Subcutaneous adipose tissue (tissue), 4 donors: ENCODE measurements around the gene STPG1. TPM values are rescaled to one million over a fixed set of nuclear protein-coding genes. Genes with fewer than 3 reads are reported as not detected.

Source experiments
- total RNA-seq, 4 donors: library from RNA; depleted of rRNA; stranded (reverse); fragments of >200 nt; gene quantifications; one replicate each; pipeline ENCODE4 v1.1.0, GENCODE V29; 2016
- TF ChIP-seq, protein P1 (sequence below): fragments of 450-650 bp; IDR thresholded peaks from one replicate; pipeline ENCODE4 v1.5.1; 2016; ENCODE audit warnings: low read depth, mild to moderate bottlenecking, control low read depth, antibody characterized with exemption, moderate library complexity

The STPG1 gene
- total RNA-seq, 4 donors from 2014 or later: 1.5 to 5.5 (median 3.1) TPM

DNA sequence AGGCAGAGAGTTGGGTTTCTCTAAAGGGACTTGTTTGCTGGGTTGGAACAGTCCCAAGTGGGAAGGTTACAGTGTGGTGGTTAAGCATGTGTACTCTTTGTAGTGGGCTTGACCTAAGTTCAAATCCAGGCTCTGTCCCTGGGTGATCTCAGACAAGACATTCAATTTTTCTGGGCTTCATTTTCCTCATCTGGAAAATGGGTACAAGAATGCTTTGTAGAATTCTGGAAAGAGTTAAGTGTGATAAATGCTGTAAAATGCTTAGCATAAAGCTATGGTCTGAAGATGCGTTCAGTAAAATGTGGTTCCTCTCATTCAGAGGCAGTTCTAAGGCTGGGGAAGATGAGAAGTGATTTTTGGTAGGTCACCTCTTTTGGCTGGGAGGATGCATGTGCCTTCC, 93.6 kb downstream of the STPG1 start:
- TF ChIP-seq, protein P1, sequence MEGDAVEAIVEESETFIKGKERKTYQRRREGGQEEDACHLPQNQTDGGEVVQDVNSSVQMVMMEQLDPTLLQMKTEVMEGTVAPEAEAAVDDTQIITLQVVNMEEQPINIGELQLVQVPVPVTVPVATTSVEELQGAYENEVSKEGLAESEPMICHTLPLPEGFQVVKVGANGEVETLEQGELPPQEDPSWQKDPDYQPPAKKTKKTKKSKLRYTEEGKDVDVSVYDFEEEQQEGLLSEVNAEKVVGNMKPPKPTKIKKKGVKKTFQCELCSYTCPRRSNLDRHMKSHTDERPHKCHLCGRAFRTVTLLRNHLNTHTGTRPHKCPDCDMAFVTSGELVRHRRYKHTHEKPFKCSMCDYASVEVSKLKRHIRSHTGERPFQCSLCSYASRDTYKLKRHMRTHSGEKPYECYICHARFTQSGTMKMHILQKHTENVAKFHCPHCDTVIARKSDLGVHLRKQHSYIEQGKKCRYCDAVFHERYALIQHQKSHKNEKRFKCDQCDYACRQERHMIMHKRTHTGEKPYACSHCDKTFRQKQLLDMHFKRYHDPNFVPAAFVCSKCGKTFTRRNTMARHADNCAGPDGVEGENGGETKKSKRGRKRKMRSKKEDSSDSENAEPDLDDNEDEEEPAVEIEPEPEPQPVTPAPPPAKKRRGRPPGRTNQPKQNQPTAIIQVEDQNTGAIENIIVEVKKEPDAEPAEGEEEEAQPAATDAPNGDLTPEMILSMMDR: no peak

- TF ChIP-seq, protein P1: no peak
Measured at GRCh38 chr1:24319312-24319863, 94.2 kb downstream of the STPG1 start, which contains the start of gene GRHL3. TSS of gene GRHL3 (plus strand) at chr1:24319357. CDS start at chr1:24319552, 195 bp downstream.

DNA sequence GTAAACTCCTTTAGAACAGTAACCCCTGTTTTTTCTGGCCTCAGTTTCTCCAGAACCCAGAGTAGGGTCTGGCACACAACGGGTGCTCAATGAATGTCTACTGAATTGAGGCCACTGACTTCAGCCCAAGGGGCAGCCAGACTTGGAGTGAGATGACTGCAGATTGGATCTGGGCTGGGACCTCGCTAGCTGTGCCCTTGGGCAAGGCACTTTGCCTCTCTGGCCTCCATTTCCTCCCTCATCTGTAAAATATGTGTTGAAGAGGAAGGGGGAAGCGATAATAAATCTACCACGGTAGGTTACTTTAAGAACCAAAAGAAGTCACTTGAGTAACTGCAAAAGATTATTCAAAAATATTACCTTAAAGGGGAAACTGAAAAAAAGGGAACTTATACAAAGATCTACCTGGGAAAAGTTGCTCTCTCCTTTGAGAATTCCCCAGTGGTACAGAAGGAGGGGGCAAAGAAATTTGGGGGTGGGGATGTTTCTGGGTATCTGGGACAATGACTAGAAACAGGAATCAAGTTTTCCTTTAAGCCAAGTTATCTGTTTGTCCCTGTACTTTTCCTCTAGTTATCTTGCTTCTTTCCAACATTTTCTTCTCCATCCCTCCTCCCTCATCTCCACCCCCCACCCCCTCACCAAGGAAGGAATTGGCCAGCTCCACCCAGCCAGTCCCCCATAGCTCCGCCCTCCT, 94.8 kb downstream of the STPG1 start:
- TF ChIP-seq, protein P1: no peak

- TF ChIP-seq, protein P1: no peak
Measured at GRCh38 chr1:24317956-24318614, 95.5 kb downstream of the STPG1 start.

DNA sequence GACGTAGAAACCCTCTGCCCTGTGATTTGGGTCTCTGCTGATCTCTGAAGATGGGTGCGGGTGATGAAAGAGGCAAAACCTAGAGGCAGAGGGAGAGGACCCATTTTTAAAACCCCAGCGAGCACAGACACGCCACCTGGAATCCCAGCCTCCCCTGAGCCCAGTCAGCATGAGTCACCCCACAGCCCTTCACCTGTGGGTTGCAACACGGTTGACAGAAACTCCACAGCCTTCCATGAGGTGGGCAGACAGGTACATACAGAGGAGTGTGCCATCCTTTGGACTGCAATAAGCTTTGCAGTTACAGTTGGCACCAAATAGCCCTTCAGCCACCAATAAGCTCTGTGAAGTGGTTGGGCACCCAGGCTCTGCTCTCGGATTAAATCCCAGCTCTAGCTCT, 96.5 kb downstream of the STPG1 start:
- TF ChIP-seq, protein P1: no peak

DNA sequence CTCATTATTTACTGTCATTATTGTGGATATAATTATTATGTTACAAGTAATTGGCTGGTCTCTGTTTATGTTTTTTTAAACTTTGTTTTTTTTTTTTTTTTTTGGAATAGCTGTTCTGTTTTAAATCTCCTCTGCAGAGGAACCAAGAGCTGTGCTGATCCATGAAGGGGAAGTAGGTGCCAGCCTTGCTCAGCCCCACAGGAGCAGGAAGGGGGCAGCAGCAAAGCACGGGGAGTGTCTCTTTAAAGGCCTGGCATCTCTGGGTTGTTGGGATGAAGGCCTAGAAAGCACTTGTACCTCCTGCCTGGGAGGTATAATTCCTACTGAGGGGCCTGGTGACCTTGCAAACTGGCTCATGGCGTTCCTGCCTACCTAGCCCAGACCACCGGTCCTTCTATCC, 96.9 kb downstream of the STPG1 start:
- TF ChIP-seq, protein P1: no peak

DNA sequence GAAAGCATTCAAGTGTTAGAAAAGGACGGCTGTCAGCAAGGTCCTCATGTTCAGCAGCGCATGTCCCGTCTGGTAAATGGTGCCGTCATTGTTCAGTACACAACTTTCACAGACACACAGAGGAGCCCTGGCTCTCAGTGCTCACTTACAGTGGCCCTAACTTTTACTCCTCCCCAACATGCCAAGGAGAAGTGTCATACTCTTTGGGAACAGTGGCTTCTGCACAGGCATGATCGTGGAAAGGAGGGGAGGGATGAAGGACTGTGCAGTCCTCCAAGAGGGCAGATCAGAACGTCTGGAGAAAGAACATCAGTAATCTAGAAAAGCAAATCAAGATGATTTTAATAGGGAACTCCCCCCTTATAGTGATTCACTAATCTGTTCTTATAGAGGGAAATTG, 98.2 kb downstream of the STPG1 start:
- TF ChIP-seq, protein P1: no peak
